DMS 273 treated with DMSO at 0.1 percent for 48 hours (cell line): ENCODE measurements around the gene PHTF2.
"Not testable (repeated sequence)": the region's sequence is repeated elsewhere in the genome, so short reads cannot be mapped to it uniquely, and the experiment has no call there.

Experiments used
- DNase-seq: peaks from one replicate; lab custom pipeline; 2025; lab: John Stamatoyannopoulos, UW

The PHTF2 gene

GRCh38 chr7:77830649-77831355 lies 32.2 kb downstream of the PHTF2 start:
- no peak for DNase-seq

- DNase-seq: no peak
These were observed 32.9 kb downstream of the PHTF2 start for GRCh38 chr7:77831481-77831880.

- DNase-seq: no peak
These were observed 33.4 kb downstream of the PHTF2 start for GRCh38 chr7:77831953-77832352.

- DNase-seq: no peak
These were observed 34.6 kb downstream of the PHTF2 start for GRCh38 chr7:77833136-77833535.

- DNase-seq: not testable (repeated sequence)
These were observed 37.9 kb downstream of the PHTF2 start for GRCh38 chr7:77836425-77836824.

- DNase-seq: no peak
These were observed 38.7 kb downstream of the PHTF2 start for GRCh38 chr7:77837275-77837674.

DNA sequence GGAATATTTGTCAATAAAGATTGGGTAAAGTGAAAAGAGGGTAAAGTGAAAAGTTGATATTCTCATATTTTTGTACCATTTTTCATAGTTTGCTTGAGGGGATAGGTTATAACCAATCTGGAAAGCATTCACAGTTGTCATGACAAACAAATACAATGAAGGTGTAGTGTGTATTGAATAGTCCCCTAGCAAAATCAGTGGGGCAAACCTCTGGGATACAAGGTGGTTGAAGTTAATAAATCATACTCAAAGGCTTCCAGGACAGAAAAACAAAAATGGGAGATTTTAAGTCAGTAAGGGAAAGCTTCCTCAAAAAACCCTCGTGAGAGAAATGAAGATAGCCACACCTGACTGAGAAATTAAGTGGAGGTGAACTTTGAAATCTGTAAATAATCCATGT lies 39.4 kb downstream of the PHTF2 start:
- no peak for DNase-seq

DNA sequence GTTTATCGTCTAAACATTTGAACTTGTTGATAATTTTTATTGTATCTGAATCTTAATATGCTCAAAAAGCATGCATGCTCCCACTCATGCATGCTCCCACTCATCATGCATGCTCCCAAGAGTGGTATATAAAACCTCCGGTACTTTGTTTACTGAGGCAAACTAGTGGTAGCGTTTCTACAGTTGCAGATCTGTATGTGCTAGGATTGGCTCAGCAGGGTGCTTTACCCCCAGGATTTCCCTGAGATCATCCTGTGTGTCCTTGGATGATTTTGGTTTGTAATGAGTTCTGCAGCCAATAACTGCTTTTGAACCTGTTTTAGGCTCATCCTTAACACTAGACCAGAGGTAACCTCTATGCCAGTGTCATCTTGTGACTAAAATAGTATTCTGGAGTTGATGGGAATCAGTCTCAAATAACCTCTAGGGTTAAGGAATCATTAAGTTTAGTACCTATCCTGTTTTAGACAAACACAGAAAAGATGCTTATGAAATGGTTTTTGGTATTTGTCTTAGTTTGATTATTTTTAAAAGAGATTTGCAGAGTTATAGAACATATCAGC lies 40.4 kb downstream of the PHTF2 start:
- no peak for DNase-seq

DNA sequence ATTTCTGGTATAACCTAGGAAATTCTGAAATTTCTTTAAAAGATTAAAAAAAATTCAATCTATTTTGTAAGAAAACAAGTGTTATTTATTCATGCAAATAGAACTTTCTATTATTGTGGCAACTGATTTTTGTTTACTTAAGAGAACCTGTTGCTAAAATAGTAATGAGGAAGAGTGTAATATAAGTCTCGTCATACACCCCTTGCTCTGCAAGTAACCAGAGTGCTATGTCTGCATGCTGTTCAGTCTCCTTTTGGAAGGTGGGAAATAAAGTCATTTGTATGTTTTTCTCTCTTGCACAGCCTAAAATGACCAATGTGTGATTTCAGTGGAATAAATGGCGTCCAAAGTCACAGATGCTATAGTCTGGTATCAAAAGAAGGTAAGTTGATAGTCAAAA lies 41.3 kb downstream of the PHTF2 start:
- DNase-seq: no peak

GRCh38 chr7:77843194-77843593 lies 44.6 kb downstream of the PHTF2 start:
- no peak for DNase-seq

DNA sequence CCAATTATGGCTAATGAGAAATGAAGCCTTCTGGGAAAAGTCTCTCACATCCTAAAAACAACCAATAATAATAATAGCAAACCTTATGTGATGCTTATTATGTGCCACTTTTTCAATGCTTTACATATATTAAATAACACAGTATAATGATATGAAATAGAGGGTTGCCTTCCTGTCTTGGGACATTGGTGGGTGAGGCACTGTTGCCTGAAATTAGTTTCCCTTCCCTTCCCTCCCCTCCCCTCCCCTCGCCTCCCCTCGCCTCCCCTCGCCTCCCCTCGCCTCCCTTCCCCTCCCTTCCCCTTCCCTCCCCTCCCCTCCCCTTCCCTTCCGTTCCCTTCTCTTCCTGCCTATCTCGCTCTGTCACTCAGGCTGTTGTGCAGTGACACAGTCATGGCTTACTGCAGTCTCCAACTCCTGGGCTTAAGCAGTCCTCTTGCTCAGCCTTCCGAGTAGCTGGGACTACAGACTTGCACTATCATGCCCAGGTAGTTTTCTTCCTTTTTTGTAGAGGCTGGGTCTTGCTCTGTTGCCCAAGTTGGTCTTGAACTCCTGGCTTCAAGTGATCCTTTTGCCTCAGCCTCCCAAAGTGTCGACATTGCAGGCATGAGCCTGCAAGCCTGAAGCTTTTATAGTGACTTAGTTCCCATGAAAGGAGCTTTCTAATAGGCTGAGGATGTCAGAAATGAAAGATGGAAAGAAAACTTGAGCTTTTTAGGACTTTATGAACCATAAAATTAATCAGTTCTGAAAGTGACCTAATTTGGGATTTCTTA lies 47.9 kb downstream of the PHTF2 start:
- DNase-seq: no peak

- peak; percentile 22 for DNase-seq
These were observed 57.0 kb downstream of the PHTF2 start for GRCh38 chr7:77855371-77856083.

GRCh38 chr7:77858278-77858677 lies 59.7 kb downstream of the PHTF2 start:
- no peak for DNase-seq

DNA sequence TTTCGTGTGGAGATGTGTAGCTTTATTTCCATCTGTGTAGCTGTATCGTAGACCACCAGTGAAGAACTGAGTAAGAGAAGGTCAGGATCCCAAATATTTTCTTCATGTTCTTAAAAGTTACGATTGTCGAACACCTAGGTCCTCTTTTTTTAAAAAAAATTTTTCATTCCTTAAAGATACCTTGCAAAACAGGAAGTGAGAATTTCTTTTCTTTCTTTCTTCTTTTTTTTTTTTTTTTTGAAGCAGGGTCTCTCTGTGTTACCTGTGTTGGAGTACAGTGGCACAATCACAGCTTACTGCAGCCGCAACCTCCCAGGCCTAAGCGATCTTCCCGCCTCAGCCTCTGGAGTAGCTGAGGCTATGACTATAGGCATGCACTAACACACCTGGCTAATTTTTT lies 60.8 kb downstream of the PHTF2 start:
- DNase-seq: no peak

- DNase-seq: no peak
These were observed 64.1 kb downstream of the PHTF2 start for GRCh38 chr7:77862691-77863090.

GRCh38 chr7:77863860-77864259 lies 65.3 kb downstream of the PHTF2 start:
- no peak for DNase-seq

- DNase-seq: no peak
These were observed 67.8 kb downstream of the PHTF2 start for GRCh38 chr7:77866370-77866769.

DNA sequence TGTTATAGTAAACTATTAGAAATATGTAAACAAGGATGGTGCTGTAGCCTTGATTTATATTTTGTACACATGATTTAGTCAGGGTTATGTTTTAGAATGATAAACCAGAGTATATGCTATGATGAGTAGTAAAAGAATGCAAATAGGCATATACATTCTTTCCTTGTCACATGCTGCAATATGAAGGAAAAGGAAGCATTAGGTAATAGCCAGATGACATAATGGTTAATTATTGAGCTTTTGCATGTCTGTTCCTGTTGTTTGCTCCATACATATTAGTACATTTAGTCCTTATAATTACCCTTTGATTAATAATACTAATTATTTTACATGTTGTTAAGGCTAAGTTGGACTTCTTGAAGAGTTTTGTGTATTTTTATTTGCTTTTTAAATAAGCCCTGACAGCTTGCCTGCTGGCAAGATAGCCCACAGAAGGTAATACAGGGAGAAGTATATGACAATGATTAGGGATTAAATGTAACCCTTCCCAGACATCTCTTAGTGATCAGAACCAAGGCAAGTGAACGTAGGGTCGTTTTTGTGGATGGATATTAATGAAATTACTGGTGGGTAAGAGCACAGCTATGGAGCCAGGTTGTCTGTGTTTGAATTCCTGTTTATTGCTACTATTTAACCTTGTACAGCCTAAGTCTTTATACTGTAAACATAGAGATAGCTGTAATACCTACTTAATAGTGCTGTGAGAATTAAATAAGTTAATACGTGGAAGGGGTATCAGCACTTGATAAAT lies 68.4 kb downstream of the PHTF2 start:
- peak; percentile 21 for DNase-seq

- no peak for DNase-seq
These were observed 68.9 kb downstream of the PHTF2 start for GRCh38 chr7:77867537-77867865.

DNA sequence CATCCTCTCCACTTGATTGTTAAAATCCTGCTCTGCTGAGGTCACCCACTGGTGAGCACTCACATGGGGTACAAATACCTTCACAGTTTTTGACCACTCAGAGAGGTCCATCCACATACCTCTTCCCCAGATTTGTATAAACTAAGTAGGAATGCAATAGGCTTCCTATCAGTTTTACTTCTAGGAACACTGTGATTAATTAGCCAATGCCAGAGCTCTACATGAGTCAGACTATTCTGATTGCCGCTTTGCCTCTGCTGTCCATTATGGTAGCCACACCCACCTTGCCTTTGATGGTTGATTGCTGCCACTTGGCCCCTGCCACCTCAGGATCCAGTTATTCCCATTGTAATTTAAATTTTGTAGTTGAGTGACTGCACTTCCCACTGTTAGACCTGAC lies 73.7 kb downstream of the PHTF2 start:
- DNase-seq: not testable (repeated sequence)

DNA sequence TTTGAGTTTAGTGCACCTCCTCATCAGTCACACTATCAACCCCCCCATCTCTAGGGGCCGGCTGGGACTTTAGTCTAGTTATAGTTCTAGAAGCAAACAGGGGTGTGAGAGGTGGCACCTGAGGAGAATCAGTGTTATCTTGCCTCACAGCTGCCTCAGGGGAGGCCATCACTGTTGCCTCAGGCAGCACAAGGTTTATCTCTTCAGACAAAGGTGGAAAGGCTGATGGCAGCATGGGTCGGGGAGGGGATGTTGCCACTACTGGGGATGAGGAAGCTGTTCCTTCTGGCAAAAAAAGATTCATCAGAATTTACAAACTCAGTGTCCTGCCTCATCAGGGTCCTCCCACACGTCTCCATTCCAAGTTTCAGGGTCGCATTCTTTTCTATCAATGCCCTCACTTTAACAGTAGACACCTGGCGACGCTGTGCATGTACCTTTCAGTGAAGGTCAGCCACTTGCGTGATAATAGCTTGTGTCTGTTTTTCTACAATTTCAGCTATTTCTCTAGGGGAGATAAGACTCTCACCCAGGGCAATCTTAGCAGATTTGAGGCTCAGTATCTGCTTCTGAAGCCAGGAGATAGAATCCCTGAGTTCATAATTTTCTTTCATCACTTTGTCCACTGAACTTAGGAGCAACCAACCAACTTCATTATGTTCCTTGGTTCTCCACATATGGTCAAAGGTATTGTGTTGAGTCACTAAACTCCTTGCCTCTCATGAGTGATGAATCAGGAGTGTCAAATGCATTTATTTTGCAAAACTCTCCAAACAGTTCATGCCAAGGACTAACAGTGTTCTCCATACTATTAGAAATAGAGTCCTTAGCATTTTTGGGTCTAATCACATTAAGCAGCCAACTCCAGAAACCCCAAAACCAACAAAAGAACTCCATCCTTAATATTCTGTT lies 75.1 kb downstream of the PHTF2 start:
- DNase-seq: not testable (repeated sequence)
